KOPT-K1 (cell line): Measurements from ENCODE around the gene C2orf42.
"Not testable (repeated sequence)": the region's sequence is repeated elsewhere in the genome, so short reads cannot be mapped to it uniquely, and the experiment has no call there.

Experiments
- H3K27ac ChIP-seq: fragments of 200-600 bp; sonication (generic); 2 replicates; pipeline ENCODE4 v1.5.1; 2016; ENCODE audit warnings: antibody characterized with exemption, mild to moderate bottlenecking, low read depth, low read length; ENCODE audit not compliant: poor library complexity, severe bottlenecking
- H3K36me3 ChIP-seq: fragments of 200-600 bp; sonication (generic); 2 replicates; pipeline ENCODE4 v1.5.1; 2017; ENCODE audit warnings: antibody characterized with exemption, mild to moderate bottlenecking, low read length, moderate library complexity; ENCODE audit not compliant: insufficient read depth
- H3K9me3 ChIP-seq: fragments of 200-600 bp; sonication (generic); 2 replicates; pipeline ENCODE4 v1.5.1; 2017; ENCODE audit warnings: antibody characterized with exemption, low read length, mild to moderate bottlenecking; ENCODE audit not compliant: insufficient read depth, poor library complexity, severe bottlenecking

C2orf42 gene

DNA sequence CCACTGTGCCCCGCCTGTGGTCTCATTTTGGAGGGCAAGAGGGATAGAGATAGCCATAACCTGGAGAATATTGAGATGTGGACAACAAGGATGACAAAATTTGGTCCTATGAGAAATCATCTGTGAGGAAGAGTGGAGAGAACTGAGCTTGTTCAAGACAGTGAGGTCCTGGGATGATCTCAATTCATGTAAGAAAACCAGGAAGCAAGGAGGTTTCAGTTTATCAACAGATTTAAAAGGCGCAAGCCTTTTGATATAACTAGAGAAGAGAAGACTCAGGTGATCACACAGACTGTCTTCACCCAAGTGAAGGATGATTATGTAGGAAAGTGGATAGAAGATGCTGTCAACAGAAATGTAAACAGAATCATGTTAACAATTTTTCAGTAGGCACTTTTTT lies 64.4 kb downstream of the C2orf42 start:
- Histone ChIP-seq H3K9me3 (no peaks in the 10 kb centered on the region), H3K27ac (peak overlapping the region; percentile 92), H3K36me3 (no peaks in the 10 kb centered on the region)

DNA sequence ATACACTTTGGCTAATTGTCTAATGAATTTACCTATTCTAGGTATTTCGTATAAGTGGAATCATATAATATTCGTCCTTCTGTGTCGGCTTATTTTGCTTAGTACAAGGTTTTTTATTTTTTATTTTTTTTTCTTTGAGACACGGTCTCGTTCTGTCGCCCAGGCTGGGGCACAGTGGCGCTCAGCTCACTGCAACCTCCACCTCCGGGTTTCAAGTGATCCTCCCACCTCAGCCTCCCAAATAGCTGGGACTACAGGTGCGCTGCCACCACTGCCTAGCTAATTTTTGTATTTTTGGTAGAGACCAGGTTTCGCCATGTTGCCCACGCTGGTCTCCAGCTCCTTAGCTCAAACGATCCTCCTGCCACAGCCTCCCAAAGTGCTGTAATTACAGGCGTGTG lies 65.3 kb downstream of the C2orf42 start:
- Histone ChIP-seq H3K9me3 (no peaks in the 10 kb centered on the region), H3K27ac (peak overlapping the region; percentile 92), H3K36me3 (no peaks in the 10 kb centered on the region)

GRCh38 chr2:70124983-70125480 lies 65.8 kb downstream of the C2orf42 start:
- Histone ChIP-seq H3K36me3 (no peaks in the 10 kb centered on the region), H3K27ac (peak overlapping the region; percentile 92), H3K9me3 (no peaks in the 10 kb centered on the region)

GRCh38 chr2:70123829-70124116 lies 67.0 kb downstream of the C2orf42 start:
- Histone ChIP-seq H3K9me3 (no peaks in the 10 kb centered on the region), H3K27ac (peak overlapping the region; percentile 92), H3K36me3 (no peaks in the 10 kb centered on the region)

- Histone ChIP-seq H3K36me3 (no peaks in the 10 kb centered on the region), H3K27ac (peak overlapping the region; percentile 92), H3K9me3 (no peaks in the 10 kb centered on the region)
These were observed 67.6 kb downstream of the C2orf42 start for GRCh38 chr2:70123051-70123828.

GRCh38 chr2:70122470-70122869 lies 68.3 kb downstream of the C2orf42 start:
- no peaks in the 10 kb centered on the region for H3K9me3 ChIP-seq

DNA sequence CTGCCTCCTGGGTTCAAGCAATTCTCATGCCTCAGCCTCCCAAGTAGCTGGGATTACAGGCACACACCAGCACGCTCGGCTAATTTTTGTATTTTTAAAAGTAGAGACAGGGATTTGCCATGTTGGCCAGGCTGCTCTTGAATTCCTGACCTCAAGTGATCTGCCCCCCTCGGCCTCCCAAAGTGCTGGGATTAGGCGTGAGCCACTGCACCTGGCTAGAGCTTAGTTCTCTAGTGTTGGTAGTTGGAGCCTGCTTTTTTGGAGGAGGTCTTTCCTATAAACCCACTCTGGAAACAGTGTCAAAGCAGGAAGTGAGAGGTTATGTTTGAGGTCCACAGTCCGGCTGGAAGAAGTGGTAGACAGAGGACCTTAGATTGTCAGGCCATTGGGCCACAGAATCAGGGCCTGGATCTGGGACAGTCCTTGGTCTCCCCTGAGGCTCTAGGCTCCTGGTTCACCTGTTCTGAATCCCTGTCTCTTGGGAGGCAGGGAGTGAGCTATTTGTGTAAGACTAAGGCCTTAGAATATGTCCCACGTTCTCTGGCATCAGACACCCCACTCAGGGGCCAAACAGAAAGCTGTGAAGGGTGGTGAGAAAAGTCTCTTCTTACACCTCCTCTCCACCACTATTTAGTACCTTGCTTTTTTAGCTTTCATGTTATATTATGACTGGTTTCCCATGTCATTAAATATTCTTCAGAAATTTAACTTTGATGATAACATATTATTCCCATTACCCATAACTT lies 69.0 kb downstream of the C2orf42 start:
- H3K27ac ChIP-seq = peak overlapping the region; percentile 45
- no peaks in the 10 kb centered on the region for H3K36me3 ChIP-seq
- no peaks in the 10 kb centered on the region for H3K9me3 ChIP-seq

More at GRCh38 chr2:70122470-70122869, 68.3 kb downstream of the C2orf42 start:
- Histone ChIP-seq H3K36me3 (no peaks in the 10 kb centered on the region), H3K27ac (peak overlapping the region; percentile 45)

DNA sequence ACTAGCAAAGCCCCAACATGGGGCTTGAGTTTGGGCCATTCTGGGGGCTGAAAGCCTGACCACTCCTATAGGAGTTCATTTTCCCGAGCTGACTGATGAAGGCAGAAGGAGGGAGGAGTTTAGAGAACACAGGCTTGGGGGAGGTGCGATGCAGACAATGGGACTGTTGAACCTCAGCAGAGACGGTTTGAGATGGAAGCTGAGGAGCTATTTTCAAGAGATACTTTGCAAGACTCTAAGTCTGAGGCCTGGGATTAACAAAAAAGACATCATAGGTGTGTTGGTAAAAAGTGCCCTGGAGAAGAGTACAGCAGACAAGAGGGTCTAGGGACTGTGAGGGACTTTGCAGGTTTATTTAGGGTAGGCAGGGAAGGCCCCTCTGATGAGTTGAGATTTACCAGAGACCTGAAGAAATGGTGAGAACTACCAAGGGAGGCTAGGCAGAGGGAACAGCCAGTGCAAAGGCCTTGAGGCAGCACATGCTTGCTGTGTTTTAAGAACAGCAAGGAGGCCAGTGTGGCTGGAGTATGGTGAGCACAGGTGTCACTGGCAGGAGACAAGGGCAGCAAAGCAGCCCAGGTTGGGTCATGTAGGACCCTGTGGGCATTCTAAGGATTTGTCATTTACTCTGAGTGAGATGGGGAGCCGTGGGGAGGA lies 71.9 kb downstream of the C2orf42 start:
- no peaks in the 10 kb centered on the region for H3K9me3 ChIP-seq
- H3K36me3 ChIP-seq = no peaks in the 10 kb centered on the region
- peak overlapping the region; percentile 94 for H3K27ac ChIP-seq

DNA sequence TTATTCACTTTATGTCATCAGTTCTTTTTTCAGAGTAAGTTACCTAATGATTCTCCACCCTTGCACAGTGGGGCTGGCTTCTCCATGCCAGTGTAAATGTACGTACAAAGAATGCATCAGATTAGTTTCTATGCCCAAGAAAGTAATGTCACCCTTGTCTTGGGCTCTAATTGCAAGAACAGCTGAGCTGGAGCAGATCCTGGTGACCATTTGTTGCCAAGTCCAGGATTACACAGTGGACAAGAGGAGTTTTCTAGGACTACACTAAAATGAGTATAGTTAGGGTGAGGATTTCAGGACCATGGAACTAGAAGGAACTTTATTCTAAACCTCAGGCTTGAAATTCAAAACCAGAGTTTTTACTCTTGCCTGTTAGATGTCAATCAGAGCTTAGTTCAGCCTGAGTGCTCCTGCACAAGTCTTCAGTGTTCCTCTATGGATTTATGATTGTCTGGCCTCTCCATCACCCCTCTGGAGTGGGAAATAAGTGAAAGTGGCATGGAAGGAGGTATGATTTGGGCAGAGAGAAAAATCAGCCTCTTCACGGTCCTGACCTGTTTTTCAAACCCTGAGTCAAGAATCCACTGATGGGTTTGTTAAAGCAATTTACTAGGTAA lies 73.8 kb downstream of the C2orf42 start:
- no peaks in the 10 kb centered on the region for H3K36me3 ChIP-seq
- H3K27ac ChIP-seq = peak overlapping the region; percentile 39
- no peaks in the 10 kb centered on the region for H3K9me3 ChIP-seq

- Histone ChIP-seq H3K9me3 (no peaks in the 10 kb centered on the region), H3K27ac (no peak overlapping the region), H3K36me3 (no peaks in the 10 kb centered on the region)
These were observed 75.0 kb downstream of the C2orf42 start for GRCh38 chr2:70115646-70116442.

- Histone ChIP-seq H3K27ac (no peak overlapping the region), H3K36me3 (no peaks in the 10 kb centered on the region), H3K9me3 (no peaks in the 10 kb centered on the region)
These were observed 77.3 kb downstream of the C2orf42 start for GRCh38 chr2:70113359-70114070.

DNA sequence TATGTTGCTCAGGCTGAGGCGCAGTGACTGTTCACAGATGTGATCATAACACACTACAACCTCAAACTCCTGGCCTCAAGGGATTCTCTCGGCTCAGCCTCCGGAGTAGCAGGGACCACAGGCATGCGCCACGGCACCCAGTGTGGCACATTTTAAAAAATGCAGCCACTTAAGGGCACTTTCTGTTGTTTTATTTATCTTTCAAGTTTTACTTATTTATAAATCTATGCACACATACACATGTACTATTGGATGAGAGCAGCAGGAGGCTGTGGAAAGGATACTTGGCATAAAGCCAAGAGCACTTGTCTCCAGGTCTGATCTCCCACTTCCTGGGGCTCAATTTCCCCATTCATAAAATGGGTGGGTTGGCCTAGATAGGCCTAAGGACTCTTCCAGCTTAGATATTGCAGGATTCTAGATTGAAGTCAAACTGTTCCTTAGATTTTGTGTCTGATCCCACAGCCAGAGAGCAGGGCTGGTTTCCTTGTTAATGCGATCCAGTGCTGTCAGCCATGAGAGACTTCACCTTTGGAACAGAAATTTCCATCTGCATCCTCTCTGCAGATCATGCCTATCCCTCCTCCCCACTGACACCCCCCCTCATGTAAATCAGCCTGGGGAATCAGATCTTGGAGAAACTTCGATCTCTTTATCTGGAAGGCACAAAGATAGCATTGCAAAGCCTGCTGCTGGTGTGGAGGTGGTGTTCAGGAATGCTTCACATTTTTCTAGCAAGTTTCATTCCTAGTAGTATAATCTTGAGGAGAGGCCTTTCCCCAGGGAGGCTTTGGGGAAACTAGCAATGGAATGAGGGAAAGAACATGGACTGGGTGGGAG lies 78.8 kb downstream of the C2orf42 start:
- Histone ChIP-seq H3K27ac (no peak overlapping the region), H3K9me3 (no peaks in the 10 kb centered on the region), H3K36me3 (no peaks in the 10 kb centered on the region)

GRCh38 chr2:70110397-70110796 lies 80.4 kb downstream of the C2orf42 start:
- H3K9me3 ChIP-seq, H3K27ac ChIP-seq, H3K36me3 ChIP-seq: not testable (repeated sequence)
